LNCaP clone FGC (cell line): ENCODE data around the gene EPB41L2.

Experiments
- DNase-seq: peaks from one replicate; pipeline ENCODE4 v3.0.0-alpha.2; 2011; ENCODE audit warnings: low read depth
- H3K4me3 ChIP-seq: 2 replicates; pipeline ENCODE4 v1.5.1; 2011; ENCODE audit warnings: mild to moderate bottlenecking, low read depth, low read length, control low read depth
- CTCF ChIP-seq: IDR thresholded peaks from 2 replicates; pipeline ENCODE4 v1.5.1; 2012; ENCODE audit warnings: mild to moderate bottlenecking; ENCODE audit not compliant: control insufficient read depth, insufficient read depth; ENCODE audit errors: extremely low read depth

Gene EPB41L2

GRCh38 chr6:130932921-130933320 lies 130.1 kb downstream of the EPB41L2 start:
- H3K4me3 ChIP-seq = no peak overlapping the region
- no peak for TF ChIP-seq CTCF
- no peak for DNase-seq

GRCh38 chr6:130932438-130932837 lies 130.6 kb downstream of the EPB41L2 start:
- H3K4me3 ChIP-seq = no peak overlapping the region
- DNase-seq = no peak

DNA sequence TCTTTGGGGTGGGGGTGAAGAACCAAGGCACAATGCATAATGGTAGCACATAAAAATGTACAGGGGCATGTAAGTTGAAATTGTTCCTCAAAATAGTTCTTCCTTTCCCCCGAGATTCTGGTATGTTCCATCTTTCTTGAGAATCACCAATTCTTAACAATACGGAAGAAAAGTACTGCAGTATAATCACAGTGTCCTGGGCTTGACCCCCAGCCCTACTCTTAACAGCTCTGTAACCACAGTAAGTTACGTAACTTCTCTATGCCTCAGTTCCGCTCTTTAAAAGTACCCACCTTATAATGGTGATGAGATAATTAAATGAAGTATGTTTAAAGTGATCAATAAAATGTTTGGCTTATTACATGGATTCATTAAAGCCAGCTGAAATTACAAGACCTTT lies 131.4 kb downstream of the EPB41L2 start:
- no peak for DNase-seq
- TF ChIP-seq CTCF = no peak
- H3K4me3 ChIP-seq = no peak overlapping the region

More at GRCh38 chr6:130932438-130932837, 130.6 kb downstream of the EPB41L2 start:
- no peak for TF ChIP-seq CTCF

- no peak for TF ChIP-seq CTCF
- DNase-seq = peak; percentile 38
Measured at GRCh38 chr6:130929036-130929678, 133.9 kb downstream of the EPB41L2 start.

DNA sequence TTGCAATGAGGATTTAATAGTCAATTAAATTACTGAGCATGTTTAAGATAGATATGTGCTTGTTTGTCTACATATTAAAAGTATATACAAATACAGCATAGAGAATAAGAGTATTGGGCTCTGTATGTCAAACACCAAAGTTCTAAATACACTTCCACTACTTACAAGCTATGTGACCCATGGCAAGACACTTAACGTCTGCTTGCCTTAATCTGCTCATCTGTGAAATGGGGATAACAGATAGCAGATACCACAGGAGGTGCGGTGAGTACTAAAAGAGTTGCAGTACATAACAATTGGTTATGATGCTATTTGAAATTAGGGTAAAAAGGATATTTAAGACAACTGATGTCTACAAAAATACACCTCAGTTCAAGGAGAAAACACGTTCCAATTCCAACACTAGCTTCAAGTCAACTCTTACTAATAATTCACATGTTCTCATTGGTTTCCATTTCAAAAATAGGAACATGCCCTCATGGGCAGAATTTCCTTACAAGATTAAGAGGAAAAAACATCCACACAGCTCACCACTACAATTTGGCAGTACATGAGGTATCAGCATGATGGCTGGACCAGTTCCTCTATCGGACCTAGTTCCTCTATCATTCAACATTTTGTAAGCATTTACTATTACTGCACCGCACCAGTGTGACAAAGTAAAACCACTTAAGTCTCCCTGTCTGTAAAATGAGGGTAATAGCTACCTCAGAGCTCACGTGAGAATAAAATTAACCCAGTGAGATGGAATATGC lies 134.7 kb downstream of the EPB41L2 start:
- no peak for DNase-seq
- TF ChIP-seq CTCF = no peak
- H3K4me3 ChIP-seq = no peak overlapping the region

More at GRCh38 chr6:130929036-130929678, 133.9 kb downstream of the EPB41L2 start:
- no peak overlapping the region for H3K4me3 ChIP-seq

DNA sequence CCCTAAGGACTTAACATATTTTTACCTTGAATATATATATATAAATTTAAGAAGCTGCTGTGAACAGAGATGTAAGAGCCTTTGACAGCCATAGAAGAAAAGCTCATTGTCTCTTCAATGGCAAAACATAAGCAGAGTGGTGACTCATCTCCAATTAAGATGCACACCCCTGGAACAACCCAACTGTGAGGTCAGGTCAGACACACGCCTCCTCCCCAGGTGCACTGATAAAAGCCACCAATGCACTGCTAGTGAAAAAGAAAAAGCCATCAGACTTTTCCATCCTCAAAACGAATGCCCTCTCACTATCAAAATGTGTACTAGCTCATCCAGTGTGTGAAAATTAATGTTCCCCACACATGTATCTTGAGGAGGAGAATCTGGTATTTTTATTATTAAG lies 135.7 kb downstream of the EPB41L2 start:
- no peak for TF ChIP-seq CTCF
- H3K4me3 ChIP-seq = no peak overlapping the region

More for the DNA sequence above, 135.7 kb downstream of the EPB41L2 start:
- DNase-seq = no peak
